BJ (cell line): ENCODE results near the gene TCOF1. TPM values are rescaled to one million over a fixed set of nuclear protein-coding genes. Genes with fewer than 3 reads are reported as not detected.

ENCODE experiments used
- CTCF ChIA-PET: fragments of 350-600 bp; formaldehyde crosslinking; extraction: SDS; loops from one replicate; lab custom pipeline; 2021; ENCODE audit warnings: antibody characterized with exemption, inconsistent platforms; lab: Yijun Ruan, JAX
- POLR2A ChIA-PET: fragments of 300-600 bp; sonication (Branson Sonifier 250); formaldehyde crosslinking; extraction: SDS; loops from one replicate; lab custom pipeline; 2021; ENCODE audit warnings: antibody characterized with exemption; lab: Charles Lee
- DNase-seq: peaks from one replicate; pipeline ENCODE4 v3.0.0-alpha.2; 2011; ENCODE audit warnings: low read depth
- H3K27me3 ChIP-seq: 2 replicates; pipeline ENCODE4 v1.6.0; 2011; ENCODE audit warnings: low read length; ENCODE audit not compliant: control insufficient read depth, insufficient read depth
- H3K36me3 ChIP-seq: 2 replicates; pipeline ENCODE4 v1.5.1; 2011; ENCODE audit warnings: low read length; ENCODE audit not compliant: control insufficient read depth, insufficient read depth
- H3K4me3 ChIP-seq: 2 replicates; pipeline ENCODE4 v1.5.1; 2011; ENCODE audit warnings: low read depth, mild to moderate bottlenecking, control low read depth, low read length
- polyA plus RNA-seq: library from polyadenylated mRNA; depleted of rRNA; stranded (reverse); fragments of >200 nt; gene quantifications from 2 replicates; pipeline ENCODE4 v1.2.3, GENCODE V29; 2011
- TF ChIP-seq, protein P1 (sequence below): IDR thresholded peaks from 2 replicates; pipeline ENCODE4 v1.5.1; 2011; ENCODE audit warnings: low read depth, mild to moderate bottlenecking, control low read depth, inconsistent platforms, low read length, moderate library complexity; ENCODE audit not compliant: insufficient read depth

The TCOF1 gene
- polyA plus RNA-seq, 1 experiment: 9.7 TPM

GRCh38 chr5:150401376-150402228 lies 44.1 kb downstream of the TCOF1 start:
- Histone ChIP-seq H3K4me3 (no peak overlapping the region), H3K27me3 (no peaks in the 10 kb centered on the region), H3K36me3 (peaks cover 5% of the 10 kb centered on the region)
- ChIA-PET POLR2A (interaction anchor here (0.5 kb wide), 1 partner anchor 9 kb away, joined by 3 read pairs; no protein-coding TSS in a partner anchor), CTCF (interaction anchor here (1.8 kb wide), 1 partner anchor 15 kb away, joined by 4 read pairs; no protein-coding TSS in a partner anchor)
- TF ChIP-seq, protein P1, sequence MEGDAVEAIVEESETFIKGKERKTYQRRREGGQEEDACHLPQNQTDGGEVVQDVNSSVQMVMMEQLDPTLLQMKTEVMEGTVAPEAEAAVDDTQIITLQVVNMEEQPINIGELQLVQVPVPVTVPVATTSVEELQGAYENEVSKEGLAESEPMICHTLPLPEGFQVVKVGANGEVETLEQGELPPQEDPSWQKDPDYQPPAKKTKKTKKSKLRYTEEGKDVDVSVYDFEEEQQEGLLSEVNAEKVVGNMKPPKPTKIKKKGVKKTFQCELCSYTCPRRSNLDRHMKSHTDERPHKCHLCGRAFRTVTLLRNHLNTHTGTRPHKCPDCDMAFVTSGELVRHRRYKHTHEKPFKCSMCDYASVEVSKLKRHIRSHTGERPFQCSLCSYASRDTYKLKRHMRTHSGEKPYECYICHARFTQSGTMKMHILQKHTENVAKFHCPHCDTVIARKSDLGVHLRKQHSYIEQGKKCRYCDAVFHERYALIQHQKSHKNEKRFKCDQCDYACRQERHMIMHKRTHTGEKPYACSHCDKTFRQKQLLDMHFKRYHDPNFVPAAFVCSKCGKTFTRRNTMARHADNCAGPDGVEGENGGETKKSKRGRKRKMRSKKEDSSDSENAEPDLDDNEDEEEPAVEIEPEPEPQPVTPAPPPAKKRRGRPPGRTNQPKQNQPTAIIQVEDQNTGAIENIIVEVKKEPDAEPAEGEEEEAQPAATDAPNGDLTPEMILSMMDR: no peak
- DNase-seq: no peak

DNA sequence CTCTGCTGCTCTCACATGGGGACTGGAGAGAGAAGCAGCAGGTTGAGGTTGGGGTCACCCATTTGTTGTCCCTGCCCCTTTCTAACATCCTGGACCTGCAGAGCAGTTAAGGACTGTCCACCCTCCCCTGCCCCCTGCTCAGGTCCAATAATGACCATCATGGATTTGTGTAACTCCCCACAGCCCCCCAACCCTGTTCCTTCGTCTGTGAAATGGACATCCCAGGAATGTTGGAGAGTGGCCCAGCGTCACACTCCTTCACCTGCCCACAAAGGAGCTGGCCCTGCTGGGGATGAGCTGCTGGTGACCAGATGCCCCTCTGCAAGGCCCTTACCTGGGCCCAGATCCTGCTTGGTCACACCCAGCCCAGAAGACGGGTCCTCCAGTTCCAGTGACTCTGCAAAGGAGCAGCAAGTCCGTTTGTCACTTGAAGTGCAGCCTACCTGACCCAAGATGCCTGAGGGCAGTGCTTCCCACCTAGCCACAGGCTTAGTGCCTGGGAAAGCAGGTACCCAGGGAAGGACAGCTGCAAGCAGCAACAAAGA lies 44.8 kb downstream of the TCOF1 start:
- TF ChIP-seq, protein P1: no peak
- H3K27me3 ChIP-seq: no peaks in the 10 kb centered on the region
- ChIA-PET POLR2A (interaction anchor here (0.5 kb wide), 1 partner anchor 8 kb away, joined by 3 read pairs; no protein-coding TSS in a partner anchor), CTCF (no interaction called here)
- no peak for DNase-seq
- H3K36me3 ChIP-seq: peaks cover 5% of the 10 kb centered on the region
- H3K4me3 ChIP-seq: no peak overlapping the region

DNA sequence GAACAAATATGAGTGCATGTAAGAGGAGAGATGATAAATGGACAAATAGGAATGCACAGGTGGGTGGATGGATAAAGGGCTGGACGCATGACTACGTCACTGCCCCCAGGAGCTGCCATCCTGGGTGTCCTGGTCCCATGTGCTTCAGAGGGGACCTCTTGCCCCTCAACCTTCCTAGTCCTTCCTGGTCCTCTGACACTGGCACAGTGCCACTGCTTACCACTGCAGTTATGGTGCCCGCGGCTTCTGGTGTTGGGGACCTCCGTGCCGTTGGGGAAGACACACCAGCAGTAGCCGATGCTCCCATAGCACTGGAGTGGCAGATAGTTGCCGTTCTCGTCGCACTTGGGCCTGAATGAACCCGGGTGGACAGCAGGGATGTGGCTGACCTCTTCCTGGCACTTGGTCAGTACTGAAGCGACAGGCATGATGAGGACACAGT lies 45.4 kb downstream of the TCOF1 start:
- peaks cover 5% of the 10 kb centered on the region for H3K36me3 ChIP-seq
- ChIA-PET POLR2A (no interaction called here), CTCF (no interaction called here)
- H3K27me3 ChIP-seq: no peaks in the 10 kb centered on the region
- no peak overlapping the region for H3K4me3 ChIP-seq
- no peak for DNase-seq
- TF ChIP-seq, protein P1: no peak

- CTCF ChIA-PET: interaction anchor here (2.1 kb wide), 1 partner anchor 141 kb away, joined by 5 read pairs; no protein-coding TSS in a partner anchor
- Histone ChIP-seq H3K36me3 (peaks cover 5% of the 10 kb centered on the region), H3K27me3 (no peaks in the 10 kb centered on the region), H3K4me3 (no peak overlapping the region)
- POLR2A ChIA-PET: no interaction called here
- DNase-seq: no peak
- TF ChIP-seq, protein P1: no peak
Observed at GRCh38 chr5:150404121-150404520, 46.6 kb downstream of the TCOF1 start.

GRCh38 chr5:150404535-150404934 lies 47.0 kb downstream of the TCOF1 start:
- H3K36me3 ChIP-seq: peaks cover 5% of the 10 kb centered on the region
- POLR2A ChIA-PET: no interaction called here
- TF ChIP-seq, protein P1: no peak
- CTCF ChIA-PET: interaction anchor here (2.1 kb wide), 1 partner anchor 141 kb away, joined by 5 read pairs; no protein-coding TSS in a partner anchor
- no peak overlapping the region for H3K4me3 ChIP-seq
- no peaks in the 10 kb centered on the region for H3K27me3 ChIP-seq
- DNase-seq: no peak
